Neural cell (in vitro differentiated cells): ENCODE measurements around the gene DNAJC11.

Experiments used
- CTCF ChIP-seq: fragments of 450-650 bp; IDR thresholded peaks from 2 replicates; pipeline ENCODE4 v1.5.1; 2014; ENCODE audit warnings: antibody characterized with exemption, mild to moderate bottlenecking, moderate library complexity; ENCODE audit not compliant: poor library complexity, severe bottlenecking
- EP300 ChIP-seq: fragments of 450-650 bp; conservative IDR thresholded peaks from 2 replicates; pipeline ENCODE4 v1.6.1; 2014; ENCODE audit warnings: antibody characterized with exemption, mild to moderate bottlenecking, moderate library complexity; ENCODE audit not compliant: poor library complexity, severe bottlenecking
- EZH2 ChIP-seq: fragments of 200-600, 300-800 bp; shearing (Covaris generic), sonication (generic); IDR thresholded peaks from 2 replicates; pipeline ENCODE4 v1.6.1; 2014; ENCODE audit warnings: antibody characterized with exemption, low read length, borderline replicate concordance, mild to moderate bottlenecking; ENCODE audit not compliant: insufficient read depth, poor library complexity, severe bottlenecking

- no peak for TF ChIP-seq CTCF
- no peak for TF ChIP-seq EZH2
- TF ChIP-seq EP300: no peak
Measured at GRCh38 chr1:6658359-6659060, 43.1 kb downstream of the DNAJC11 start.
